A549 (cell line): Measurements from ENCODE around the gene RAB8B. TPM values are rescaled to one million over a fixed set of nuclear protein-coding genes. Genes with fewer than 3 reads are reported as not detected.
A peak's percentile ranks its signal among the peaks of the same experiment; 100 is the strongest.
"Not testable (repeated sequence)": the region's sequence is repeated elsewhere in the genome, so short reads cannot be mapped to it uniquely, and the experiment has no call there.

Experiments used
- ATAC-seq, 2 experiments: fragments of 200-7000 bp in 1 of 2; fragments of >200 bp in 1 of 2; cut with Nextera tagmentation in 1 of 2; cut with Tn5 transposase in 1 of 2; 3 replicates each; pipeline versions ENCODE4 v1.8.0 to v1.9.1; 2018 to 2020; ENCODE audit warnings: mild to moderate bottlenecking in 1 of 2, moderate library complexity in 1 of 2
- CTCF ChIA-PET: fragments of 300-600 bp; sonication (Branson Sonifier 250); formaldehyde crosslinking; extraction: SDS; loops from one replicate; lab custom pipeline; 2021; ENCODE audit warnings: antibody characterized with exemption, inconsistent platforms; lab: Yijun Ruan, JAX
- POLR2A ChIA-PET: fragments of 350-600 bp; formaldehyde crosslinking; extraction: SDS; loops from one replicate; lab custom pipeline; 2021; ENCODE audit warnings: antibody characterized with exemption, inconsistent platforms; lab: Yijun Ruan, JAX
- DNase-seq, 2 experiments: peaks; one replicate each; pipeline versions ENCODE4 v3.0.0 to v3.0.0-alpha.2; 2011 to 2016; ENCODE audit warnings: low read depth in 1 of 2, low spot score in 1 of 2
- FAIRE-seq: peaks from 2 replicates; lab custom pipeline; 2011; peaks lifted over from hg19 to GRCh38; lab: Jason Lieb, UNC
- H3K27ac ChIP-seq, 2 experiments: fragments of >200 bp; sonication (Bioruptor Twin); formaldehyde crosslinking; 3 replicates each; pipeline ENCODE4 v1.5.1; 2016 to 2017
- H3K4me1 ChIP-seq: fragments of >200 bp; sonication (Bioruptor Twin); formaldehyde crosslinking; 3 replicates; pipeline ENCODE4 v1.6.1; 2016
- H3K4me2 ChIP-seq: fragments of >200 bp; sonication (Bioruptor Twin); formaldehyde crosslinking; 3 replicates; pipeline ENCODE4 v1.6.1; 2016
- H3K4me3 ChIP-seq: fragments of >200 bp; sonication (Bioruptor Twin); formaldehyde crosslinking; 3 replicates; pipeline ENCODE4 v1.5.1; 2016
- H3K9me3 ChIP-seq: fragments of >200 bp; sonication (Bioruptor Twin); formaldehyde crosslinking; 3 replicates; pipeline ENCODE4 v1.6.1; 2016
- BHLHE40 ChIP-seq: IDR thresholded peaks from 2 replicates; pipeline ENCODE4 v1.6.1; 2012; ENCODE audit warnings: low read depth, low read length, inconsistent platforms
- CEBPB ChIP-seq, 2 experiments: fragments of >200 bp in 1 of 2; sonication (Bioruptor Twin) in 1 of 2; formaldehyde crosslinking in 1 of 2; IDR thresholded peaks; 2 replicates each; pipeline ENCODE4 v1.6.1; 2012 to 2016
- CHD2 ChIP-seq: fragments of 150-350 bp; IDR thresholded peaks from 2 replicates; pipeline ENCODE4 v1.6.1; 2014; ENCODE audit warnings: low read length; ENCODE audit not compliant: partially characterized antibody
- CHD4 ChIP-seq: fragments of 200-600 bp; sonication (generic); IDR thresholded peaks from 2 replicates; pipeline ENCODE4 v1.6.1; 2016; ENCODE audit warnings: antibody characterized with exemption, mild to moderate bottlenecking, borderline replicate concordance
- E2F6 ChIP-seq: IDR thresholded peaks from 2 replicates; pipeline ENCODE4 v1.6.1; 2012; ENCODE audit warnings: low read depth, borderline replicate concordance
- EHF ChIP-seq: fragments of 250-450 bp; sonication (Bioruptor Pico); IDR thresholded peaks from 2 replicates; pipeline ENCODE4 v1.5.0; 2020; ENCODE audit warnings: mild to moderate bottlenecking
- ESRRA ChIP-seq: fragments of 150-350 bp; IDR thresholded peaks from 2 replicates; pipeline ENCODE4 v1.6.1; 2014; ENCODE audit warnings: mild to moderate bottlenecking, low read length, borderline replicate concordance
- HOXA7 ChIP-seq: fragments of 250-450 bp; sonication (Bioruptor Pico); IDR thresholded peaks from 2 replicates; pipeline ENCODE4 v1.5.0; 2020; ENCODE audit warnings: mild to moderate bottlenecking, moderate library complexity
- HOXB13 ChIP-seq: fragments of 250-450 bp; sonication (Bioruptor Pico); IDR thresholded peaks from 2 replicates; pipeline ENCODE4 v1.5.0; 2020; ENCODE audit warnings: low read depth, mild to moderate bottlenecking, moderate library complexity
- KDM1A ChIP-seq: fragments of 200-600 bp; sonication (generic); IDR thresholded peaks from 2 replicates; pipeline ENCODE4 v1.6.1; 2016; ENCODE audit warnings: low read depth, mild to moderate bottlenecking
- MAFK ChIP-seq: fragments of 450-650 bp; IDR thresholded peaks from 2 replicates; pipeline ENCODE4 v1.6.1; 2014; ENCODE audit not compliant: partially characterized antibody
- NFE2L2 ChIP-seq: fragments of 150-350 bp; conservative IDR thresholded peaks from 2 replicates; pipeline ENCODE4 v1.6.1; 2014; ENCODE audit warnings: low read length
- NPAS2 ChIP-seq: fragments of 250-450 bp; sonication (Bioruptor Pico); IDR thresholded peaks from 2 replicates; pipeline ENCODE4 v1.8.0; 2022; ENCODE audit warnings: mild to moderate bottlenecking, moderate library complexity, borderline replicate concordance
- PHF8 ChIP-seq: fragments of 200-600 bp; sonication (generic); IDR thresholded peaks from 2 replicates; pipeline ENCODE4 v1.6.1; 2016; ENCODE audit warnings: low read depth, mild to moderate bottlenecking, antibody characterized with exemption, moderate library complexity, borderline replicate concordance
- POLR2AphosphoS2 ChIP-seq: conservative IDR thresholded peaks from 2 replicates; pipeline ENCODE4 v1.6.1; 2012; ENCODE audit warnings: low read length, improper control_type of control experiment, inconsistent platforms
- RAD21 ChIP-seq, 2 experiments: fragments of >200 bp in 1 of 2; sonication (Bioruptor Twin) in 1 of 2; formaldehyde crosslinking in 1 of 2; IDR thresholded peaks in 1 of 2; conservative IDR thresholded peaks in 1 of 2; 2 replicates in 1 of 2; 3 replicates in 1 of 2; pipeline ENCODE4 v1.6.1; 2012 to 2018; ENCODE audit warnings: inconsistent platforms in 1 of 2
- RARB ChIP-seq: fragments of 250-450 bp; sonication (Bioruptor Pico); IDR thresholded peaks from 2 replicates; pipeline ENCODE4 v1.8.0; 2021; ENCODE audit warnings: mild to moderate bottlenecking, moderate library complexity
- RCOR1 ChIP-seq: fragments of 150-350 bp; IDR thresholded peaks from 2 replicates; pipeline ENCODE4 v1.6.1; 2014; ENCODE audit warnings: antibody characterized with exemption, low read length, low read depth
- TFCP2L1 ChIP-seq: fragments of 250-450 bp; sonication (Bioruptor Pico); IDR thresholded peaks from 2 replicates; pipeline ENCODE4 v1.5.0; 2021; ENCODE audit warnings: mild to moderate bottlenecking
- WGBS: methylation state at CpG from one replicate; pipeline ENCODE4 v1.1.6; 2017; ENCODE audit errors: missing lambda C conversion rate; 5-methylcytosine and 5-hydroxymethylcytosine counted together
- polyA plus RNA-seq, 4 experiments: library from polyadenylated mRNA; depleted of rRNA in 3 of 4; stranded (reverse); fragments of >200 nt; fragmentation: RNase III in 1 of 4; extraction: RNeasy Plus Mini Kit Qiagen cat#74134 plus additional on column Dnase treatment in 1 of 4; gene quantifications; 2 replicates in 3 of 4; 3 replicates in 1 of 4; pipeline ENCODE4 v1.2.3, GENCODE V29; 2011 to 2017

The RAB8B gene
- polyA plus RNA-seq, 2 of the 4 experiments (the other 2 are of a cell fraction): 21.5 to 41.4 TPM

GRCh38 chr15:63206079-63206478, 16.7 kb downstream of the RAB8B start:
- no peak overlapping the region for H3K27ac ChIP-seq
- CTCF ChIA-PET: interaction anchor here (1.2 kb wide), 1 partner anchor 15 kb away, joined by 5 read pairs; no protein-coding TSS in a partner anchor
- H3K4me3 ChIP-seq: no peak overlapping the region
- POLR2A ChIA-PET: no interaction called here
- H3K4me2 ChIP-seq: no peak overlapping the region
- 92% methylated on average over 2 of the region's 2 CpGs for WGBS
- H3K9me3 ChIP-seq: no peaks in the 10 kb centered on the region
- TF ChIP-seq PHF8 (no peak), RCOR1 (no peak), E2F6 (no peak), POLR2AphosphoS2 (no peak), TFCP2L1 (no peak), ESRRA (no peak), NFE2L2 (no peak), HOXB13 (CRISPR knock-in tag) (no peak), CHD4 (no peak), NPAS2 (CRISPR knock-in tag) (no peak), HOXA7 (CRISPR knock-in tag) (no peak), RARB (no peak), KDM1A (no peak), BHLHE40 (no peak), RAD21 (conservative IDR thresholded peaks at IDR 0.05 in 1 of 2, IDR thresholded peaks at IDR 0.05 in 1 of 2) (no peak), MAFK (no peak)
- TF ChIP-seq, all 56 proteins: peak for 0
- ATAC-seq: no peak
- DNase-seq: no peak
- FAIRE-seq: no peak
- peaks cover 16% of the 10 kb centered on the region; the same call in 2 of the 3 replicates for H3K4me1 ChIP-seq

GRCh38 chr15:63208824-63209223, 19.4 kb downstream of the RAB8B start:
- H3K9me3 ChIP-seq, FAIRE-seq, POLR2A ChIA-PET, H3K4me2 ChIP-seq, H3K27ac ChIP-seq, DNase-seq, ATAC-seq, CTCF ChIA-PET, H3K4me3 ChIP-seq: not testable (repeated sequence)
- peaks cover 23% of the 10 kb centered on the region for H3K4me1 ChIP-seq
- WGBS: 92% methylated on average over 12 of the region's 12 CpGs

- Histone ChIP-seq H3K4me2 (no peak overlapping the region), H3K4me1 (peaks cover 19% of the 10 kb centered on the region), H3K4me3 (no peak overlapping the region), H3K9me3 (no peaks in the 10 kb centered on the region), H3K27ac (peak overlapping the region in 1 of 2 experiments; percentile 3; a peak in 1 of 6 replicates)
- no peak for TF ChIP-seq CEBPB (IDR thresholded peaks at IDR 0.05)
- TF ChIP-seq EHF (CRISPR knock-in tag): no peak
- TF ChIP-seq RARB: no peak
- TF ChIP-seq HOXB13 (CRISPR knock-in tag): no peak
- no peak for TF ChIP-seq NFE2L2
- TF ChIP-seq CHD2: no peak
- no peak for FAIRE-seq
- ChIA-PET POLR2A (no interaction called here), CTCF (interaction anchor here (0.6 to 1.7 kb wide), 8 partner anchors 11 to 294 kb away, joined by 3 to 4 read pairs (median 4); partner anchors contain the start of gene USP3)
- WGBS: 85% methylated on average over 5 of the region's 5 CpGs
- DNase-seq: no peak
- ATAC-seq: no peak
These were observed 21.0 kb downstream of the RAB8B start for GRCh38 chr15:63210151-63211091.
